Mesenchymal stem cell (in vitro differentiated cells and primary cell): Measurements from ENCODE around the gene RNF223.
A peak's percentile ranks its signal among the peaks of the same experiment; 100 is the strongest.

Source experiments
- DNase-seq: peaks from one replicate; pipeline ENCODE4 v3.0.0-alpha.2; 2013
- H2AFZ ChIP-seq: one replicate; pipeline ENCODE4 v1.6.1; 2013; ENCODE audit warnings: low read depth, mild to moderate bottlenecking, control low read depth, inconsistent platforms, low read length, moderate library complexity
- H2AK5ac ChIP-seq: 2 replicates; pipeline ENCODE4 v1.6.1; 2013; ENCODE audit warnings: low read length, moderate library complexity, mild to moderate bottlenecking, inconsistent platforms; ENCODE audit not compliant: severe bottlenecking
- H2BK120ac ChIP-seq: one replicate; pipeline ENCODE4 v1.6.1; 2013; ENCODE audit warnings: low read depth, mild to moderate bottlenecking, inconsistent platforms, low read length, moderate library complexity
- H2BK12ac ChIP-seq, 2 experiments: one replicate each; pipeline ENCODE4 v1.6.1; 2013; ENCODE audit warnings: inconsistent platforms in 2 of 2, low read length in 2 of 2, mild to moderate bottlenecking in 2 of 2, moderate library complexity in 2 of 2, control low read depth in 1 of 2
- H2BK15ac ChIP-seq: one replicate; pipeline ENCODE4 v1.6.1; 2013; ENCODE audit warnings: mild to moderate bottlenecking, low read depth, inconsistent platforms; ENCODE audit not compliant: poor library complexity, severe bottlenecking
- H2BK5ac ChIP-seq: 2 replicates; pipeline ENCODE4 v1.6.1; 2013; ENCODE audit warnings: low read depth, mild to moderate bottlenecking, low read length, control low read depth, inconsistent platforms; ENCODE audit not compliant: poor library complexity, severe bottlenecking
- H3K14ac ChIP-seq, 2 experiments: one replicate each; pipeline ENCODE4 v1.6.1; 2013; ENCODE audit warnings: inconsistent platforms in 2 of 2, low read length in 2 of 2, control low read depth in 1 of 2, mild to moderate bottlenecking in 1 of 2, moderate library complexity in 1 of 2
- H3K18ac ChIP-seq, 2 experiments: one replicate each; pipeline ENCODE4 v1.6.1; 2013; ENCODE audit warnings: inconsistent platforms in 2 of 2, low read length in 2 of 2, control low read depth in 1 of 2, low read depth in 1 of 2, mild to moderate bottlenecking in 1 of 2
- H3K23ac ChIP-seq, 2 experiments: one replicate each; pipeline ENCODE4 v1.6.1; 2013; ENCODE audit warnings: inconsistent platforms in 2 of 2, low read length in 2 of 2, mild to moderate bottlenecking in 2 of 2, moderate library complexity in 2 of 2, control low read depth in 1 of 2
- H3K27ac ChIP-seq: 2 replicates; pipeline ENCODE4 v1.5.1; 2013; ENCODE audit warnings: mild to moderate bottlenecking, moderate library complexity, low read length, control low read depth, inconsistent platforms; ENCODE audit not compliant: poor library complexity, severe bottlenecking
- H3K27me3 ChIP-seq, 2 experiments: 2 replicates each; pipeline versions ENCODE4 v1.6.1 to v1.7.0; 2013; ENCODE audit warnings: low read length in 2 of 2, mild to moderate bottlenecking in 2 of 2, moderate library complexity in 2 of 2, control low read depth in 1 of 2, inconsistent platforms in 1 of 2; ENCODE audit not compliant: control insufficient read depth in 1 of 2, insufficient read depth in 1 of 2
- H3K36me3 ChIP-seq, 2 experiments: 2 replicates each; pipeline versions ENCODE4 v1.6.1 to v1.7.0; 2013; ENCODE audit warnings: low read length in 2 of 2, control low read depth in 1 of 2, inconsistent platforms in 1 of 2, low read depth in 1 of 2, mild to moderate bottlenecking in 1 of 2; ENCODE audit not compliant: insufficient read depth in 2 of 2, control insufficient read depth in 1 of 2
- H3K4ac ChIP-seq, 2 experiments: one replicate each; pipeline ENCODE4 v1.6.1; 2013; ENCODE audit warnings: inconsistent platforms in 2 of 2, low read length in 2 of 2, mild to moderate bottlenecking in 2 of 2, moderate library complexity in 2 of 2, control low read depth in 1 of 2, low read depth in 1 of 2
- H3K4me1 ChIP-seq: 2 replicates; pipeline ENCODE4 v1.6.1; 2013; ENCODE audit warnings: low read depth, low read length, control low read depth; ENCODE audit not compliant: control insufficient read depth, insufficient read depth
- H3K4me2 ChIP-seq: 2 replicates; pipeline ENCODE4 v1.6.1; 2013; ENCODE audit warnings: low read length, mild to moderate bottlenecking, inconsistent platforms; ENCODE audit not compliant: poor library complexity, severe bottlenecking
- H3K4me3 ChIP-seq, 2 experiments: 2 replicates each; pipeline versions ENCODE4 v1.5.1 to v1.7.0; 2013; ENCODE audit warnings: low read length in 2 of 2, mild to moderate bottlenecking in 2 of 2, control low read depth in 1 of 2, low read depth in 1 of 2; ENCODE audit not compliant: insufficient read depth in 1 of 2
- H3K79me1 ChIP-seq: replicated peaks from 2 replicates; pipeline ENCODE4 v1.6.1; 2013; ENCODE audit warnings: mild to moderate bottlenecking, control low read depth, low read length, inconsistent platforms; ENCODE audit not compliant: poor library complexity, severe bottlenecking
- H3K9ac ChIP-seq: 2 replicates; pipeline ENCODE4 v1.7.0; 2013; ENCODE audit warnings: mild to moderate bottlenecking, low read length, moderate library complexity
- H3K9me3 ChIP-seq: 2 replicates; pipeline ENCODE4 v1.7.0; 2013; ENCODE audit warnings: mild to moderate bottlenecking, low read length; ENCODE audit not compliant: control insufficient read depth
- H4K8ac ChIP-seq: one replicate; pipeline ENCODE4 v1.6.1; 2013; ENCODE audit warnings: inconsistent platforms, mild to moderate bottlenecking, low read length, moderate library complexity
- H4K91ac ChIP-seq: one replicate; pipeline ENCODE4 v1.6.1; 2013; ENCODE audit warnings: mild to moderate bottlenecking, low read length, inconsistent platforms
- WGBS: methylation state at CpG from one replicate; pipeline ENCODE4 v1.1.7; 2013; ENCODE audit warnings: mixed read lengths; 5-methylcytosine and 5-hydroxymethylcytosine counted together

RNF223 gene

DNA sequence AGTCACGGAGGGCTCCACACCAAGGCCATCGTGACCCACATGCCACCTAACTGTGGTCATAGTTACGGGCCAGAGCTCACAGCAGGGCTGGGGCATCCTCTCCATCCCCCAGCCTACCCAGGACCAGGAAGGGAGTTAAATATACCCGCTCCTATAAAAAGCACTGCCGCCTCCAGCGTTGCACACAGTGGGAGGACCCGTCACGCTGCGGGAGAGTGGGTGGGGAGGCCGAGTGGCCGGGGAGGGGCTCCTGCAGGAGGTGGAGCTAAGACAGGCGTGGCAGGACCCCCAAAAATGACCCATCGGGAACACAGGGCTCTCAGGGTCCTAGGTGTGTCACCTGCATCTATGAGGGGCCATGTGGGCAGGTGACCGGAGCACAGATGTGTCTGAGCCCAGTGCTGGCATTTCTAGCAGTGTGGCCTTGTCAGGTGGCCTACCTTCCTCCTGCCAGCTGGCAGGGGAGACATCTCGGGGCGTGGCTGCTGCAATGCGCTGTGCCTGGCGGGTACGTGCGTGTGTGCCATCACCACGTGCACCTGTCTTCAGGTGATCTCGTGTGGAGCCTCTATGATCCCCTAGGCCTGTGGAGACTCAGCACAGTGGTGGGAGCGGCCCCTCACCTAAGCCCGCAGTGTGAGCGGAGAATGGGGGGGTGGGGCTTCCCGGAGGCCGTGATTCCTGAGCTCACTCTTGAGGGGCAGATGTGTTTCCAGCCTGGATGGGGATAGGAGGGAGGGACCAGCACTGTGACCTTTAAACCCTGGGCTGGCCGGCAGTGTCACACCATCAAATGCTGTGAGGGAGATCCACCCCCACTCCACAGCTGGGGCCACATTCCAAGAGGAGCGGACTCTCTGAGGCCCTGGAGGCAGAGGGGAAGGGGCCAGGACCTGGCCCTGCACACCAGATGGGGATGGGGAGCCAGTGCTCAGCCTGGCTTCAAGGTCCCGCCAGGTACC, 36.5 kb downstream of the RNF223 start:
- no peak overlapping the region for H3K4ac ChIP-seq
- no peak for DNase-seq
- peaks cover 53% of the 10 kb centered on the region for H3K79me1 ChIP-seq
- no peak overlapping the region for H2BK5ac ChIP-seq
- no peak overlapping the region for H3K27ac ChIP-seq
- peaks cover 54% of the 10 kb centered on the region for H3K4me1 ChIP-seq
- H2BK15ac ChIP-seq, result no peak overlapping the region
- H3K4me2 ChIP-seq, result no peak overlapping the region
- 88% methylated on average over 30 of the region's 30 CpGs for WGBS
- peak overlapping the region in 1 of 2 experiments; percentile 7 for H3K4me3 ChIP-seq
- no peak overlapping the region for H3K18ac ChIP-seq
- H3K9ac ChIP-seq, result no peak overlapping the region
- no peak overlapping the region for H2AK5ac ChIP-seq
- no peak overlapping the region for H4K8ac ChIP-seq
- H2BK12ac ChIP-seq, result no peak overlapping the region
- H3K36me3 ChIP-seq, result peaks cover 0 to 80% of the 10 kb centered on the region in 2 experiments
- H4K91ac ChIP-seq, result no peak overlapping the region
- peaks cover 0 to 63% of the 10 kb centered on the region in 2 experiments for H3K27me3 ChIP-seq
- H3K9me3 ChIP-seq, result no peaks in the 10 kb centered on the region
- no peak overlapping the region for H3K23ac ChIP-seq
- H2AFZ ChIP-seq, result no peak overlapping the region
- no peak overlapping the region for H3K14ac ChIP-seq
- H2BK120ac ChIP-seq, result no peak overlapping the region

DNA sequence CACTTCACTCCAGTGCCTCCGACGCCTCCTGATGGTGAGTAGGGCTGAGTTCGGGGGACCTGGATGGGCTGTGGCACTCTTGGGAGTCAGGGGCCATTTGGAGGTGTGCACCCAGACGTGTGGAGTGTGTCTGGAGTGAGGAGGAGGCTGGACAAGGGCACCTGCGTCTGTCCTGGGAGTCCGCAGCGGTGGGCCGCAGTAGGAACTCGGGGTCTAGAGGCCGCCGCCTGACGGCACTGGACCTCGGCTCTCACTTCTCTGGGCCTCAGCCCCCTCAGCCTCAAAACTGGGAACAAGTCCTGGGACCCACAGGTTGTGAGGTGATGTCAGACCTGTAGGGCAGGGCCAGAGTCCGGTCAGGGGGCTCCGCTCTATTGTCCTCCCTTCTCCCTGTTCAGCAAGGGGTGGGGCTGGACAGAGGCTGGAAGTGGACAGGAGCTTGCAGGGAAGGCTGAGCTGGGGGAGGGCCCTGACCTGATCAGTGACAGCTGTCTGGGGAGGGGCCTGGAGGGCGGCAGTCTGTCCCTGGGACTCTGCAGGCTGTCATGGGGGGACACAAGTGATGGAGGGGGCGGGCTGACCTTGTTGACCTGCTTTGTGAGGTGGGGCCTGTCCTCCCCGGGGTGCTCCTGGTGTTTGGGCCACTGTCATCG, 38.7 kb downstream of the RNF223 start:
- no peak overlapping the region for H3K18ac ChIP-seq
- H3K9ac ChIP-seq, result no peak overlapping the region
- no peak overlapping the region for H2BK120ac ChIP-seq
- H3K4me3 ChIP-seq, result no peak overlapping the region
- H3K4ac ChIP-seq, result no peak overlapping the region
- no peak for DNase-seq
- H2AFZ ChIP-seq, result no peak overlapping the region
- peaks cover 0 to 78% of the 10 kb centered on the region in 2 experiments for H3K36me3 ChIP-seq
- H4K8ac ChIP-seq, result no peak overlapping the region
- no peak overlapping the region for H4K91ac ChIP-seq
- H2BK12ac ChIP-seq, result no peak overlapping the region
- H3K9me3 ChIP-seq, result no peaks in the 10 kb centered on the region
- H3K14ac ChIP-seq, result no peak overlapping the region
- H3K4me2 ChIP-seq, result no peak overlapping the region
- no peak overlapping the region for H3K27ac ChIP-seq
- H2BK5ac ChIP-seq, result no peak overlapping the region
- no peak overlapping the region for H2BK15ac ChIP-seq
- peaks cover 0 to 81% of the 10 kb centered on the region in 2 experiments for H3K27me3 ChIP-seq
- H3K4me1 ChIP-seq, result peaks cover 63% of the 10 kb centered on the region
- H3K79me1 ChIP-seq, result peaks cover 41% of the 10 kb centered on the region
- no peak overlapping the region for H3K23ac ChIP-seq
- WGBS, result 94% methylated on average over 19 of the region's 19 CpGs
- H2AK5ac ChIP-seq, result no peak overlapping the region

DNA sequence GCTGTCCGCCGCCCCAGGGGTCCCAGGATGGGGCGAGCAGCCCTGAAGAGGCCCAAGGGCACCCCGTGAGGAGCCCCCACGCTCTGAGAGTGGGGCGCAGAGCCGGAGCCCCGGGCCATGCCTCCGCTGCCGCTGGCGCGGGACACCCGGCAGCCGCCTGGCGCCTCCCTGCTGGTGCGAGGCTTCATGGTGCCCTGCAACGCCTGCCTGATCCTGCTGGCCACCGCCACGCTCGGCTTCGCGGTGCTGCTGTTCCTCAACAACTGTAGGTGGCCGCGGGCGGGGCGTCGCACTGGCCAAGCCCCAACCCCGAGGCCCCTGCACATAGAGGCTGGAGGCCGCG, 39.7 kb downstream of the RNF223 start:
- H3K4me1 ChIP-seq, result peaks cover 63% of the 10 kb centered on the region
- H3K9ac ChIP-seq, result no peak overlapping the region
- no peak overlapping the region for H4K91ac ChIP-seq
- H3K23ac ChIP-seq, result no peak overlapping the region
- no peak overlapping the region for H2BK12ac ChIP-seq
- no peak overlapping the region for H4K8ac ChIP-seq
- H3K4me3 ChIP-seq, result no peak overlapping the region
- no peak overlapping the region for H3K14ac ChIP-seq
- H2AK5ac ChIP-seq, result no peak overlapping the region
- H3K36me3 ChIP-seq, result peaks cover 0 to 77% of the 10 kb centered on the region in 2 experiments
- H3K27ac ChIP-seq, result no peak overlapping the region
- no peak overlapping the region for H2BK5ac ChIP-seq
- no peak overlapping the region for H3K18ac ChIP-seq
- peaks cover 31% of the 10 kb centered on the region for H3K79me1 ChIP-seq
- H2BK120ac ChIP-seq, result no peak overlapping the region
- no peaks in the 10 kb centered on the region for H3K9me3 ChIP-seq
- H3K4ac ChIP-seq, result no peak overlapping the region
- WGBS, result 56% methylated on average over 30 of the region's 30 CpGs
- H3K4me2 ChIP-seq, result peak overlapping the region; percentile 84
- DNase-seq, result no peak
- H2BK15ac ChIP-seq, result no peak overlapping the region
- peaks cover 0 to 72% of the 10 kb centered on the region in 2 experiments for H3K27me3 ChIP-seq
- H2AFZ ChIP-seq, result no peak overlapping the region

DNA sequence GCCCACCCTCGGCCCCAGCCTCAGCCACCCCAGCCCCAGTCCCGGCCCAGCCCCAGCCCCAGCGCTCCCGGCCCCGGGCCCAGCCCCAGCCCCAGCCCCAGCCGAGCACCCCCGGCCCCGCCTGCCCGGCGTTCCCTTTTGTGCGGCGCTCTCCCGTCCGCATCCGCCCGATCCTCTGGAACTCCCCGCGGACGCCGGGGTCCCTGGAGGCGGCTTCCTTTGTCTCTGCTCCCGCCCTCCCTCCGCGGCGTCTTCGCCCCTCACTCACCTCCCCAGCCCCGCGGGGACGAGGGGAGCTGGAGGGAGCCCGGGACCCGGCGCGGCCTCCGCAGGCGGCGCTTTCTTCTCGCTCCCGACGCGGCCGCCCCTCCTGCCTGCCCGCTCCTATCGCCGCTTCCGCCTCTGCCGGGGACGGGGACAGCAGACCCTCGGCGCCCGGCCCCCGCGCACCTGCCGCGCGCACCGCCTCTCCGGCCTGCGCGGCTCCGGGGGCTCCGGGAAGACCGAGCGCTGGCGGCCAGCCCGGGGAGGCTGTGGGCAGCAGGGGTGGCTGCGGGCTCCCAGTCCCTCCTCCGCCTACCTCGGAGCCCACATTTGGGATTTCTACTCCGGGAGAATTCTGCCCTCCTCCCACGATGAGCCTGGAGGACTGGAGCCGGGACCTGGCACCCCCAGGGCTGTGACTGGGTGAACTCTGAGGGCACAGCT, 40.2 kb downstream of the RNF223 start:
- Histone ChIP-seq H3K4me2 (peak overlapping the region; percentile 84), H3K4me1 (peaks cover 61% of the 10 kb centered on the region), H3K79me1 (peaks cover 27% of the 10 kb centered on the region), H2BK12ac (no peak overlapping the region), H3K27ac (no peak overlapping the region), H3K36me3 (peaks cover 0 to 78% of the 10 kb centered on the region in 2 experiments), H3K18ac (no peak overlapping the region), H4K91ac (no peak overlapping the region), H4K8ac (no peak overlapping the region), H3K4ac (no peak overlapping the region), H3K27me3 (peaks cover 0 to 67% of the 10 kb centered on the region in 2 experiments), H3K4me3 (peak overlapping the region in 1 of 2 experiments; percentile 47), H3K14ac (no peak overlapping the region), H2BK15ac (no peak overlapping the region), H3K23ac (peak overlapping the region in 1 of 2 experiments; percentile 46), H3K9me3 (no peaks in the 10 kb centered on the region), H2BK5ac (no peak overlapping the region), H2AFZ (no peak overlapping the region), H2AK5ac (no peak overlapping the region), H2BK120ac (no peak overlapping the region), H3K9ac (no peak overlapping the region)
- WGBS, result 4% methylated on average over 67 of the region's 71 CpGs
- no peak for DNase-seq
